ENCODE data around the gene VDR.

The VDR gene

GRCh38 chr12:47833591-47834012, 71.2 kb downstream of the VDR start:
- no peak for DNase-seq (ENCODE audit: low read depth in 3 of 3, low spot score in 1 of 3)

- peak in 1 of 3 donors; percentile 50 for DNase-seq (ENCODE audit: low read depth in 3 of 3, low spot score in 1 of 3)
These were observed 72.4 kb downstream of the VDR start for GRCh38 chr12:47832263-47832933.

- DNase-seq (ENCODE audit: low read depth in 3 of 3, low spot score in 1 of 3), result no peak
These were observed 75.2 kb downstream of the VDR start for GRCh38 chr12:47829584-47829983.

GRCh38 chr12:47828976-47829482, 75.8 kb downstream of the VDR start:
- DNase-seq (ENCODE audit: low read depth in 3 of 3, low spot score in 1 of 3), result no peak

- no peak for DNase-seq (ENCODE audit: low read depth in 3 of 3, low spot score in 1 of 3)
These were observed 76.5 kb downstream of the VDR start for GRCh38 chr12:47828008-47828975.

- DNase-seq (ENCODE audit: low read depth in 3 of 3, low spot score in 1 of 3), result no peak
These were observed 79.6 kb downstream of the VDR start for GRCh38 chr12:47825173-47825639.

GRCh38 chr12:47824635-47825034, 80.2 kb downstream of the VDR start:
- DNase-seq (ENCODE audit: low read depth in 3 of 3, low spot score in 1 of 3), result no peak

GRCh38 chr12:47824198-47824597, 80.6 kb downstream of the VDR start:
- DNase-seq (ENCODE audit: low read depth in 3 of 3, low spot score in 1 of 3), result no peak

- DNase-seq (ENCODE audit: low read depth in 3 of 3, low spot score in 1 of 3), result no peak
These were observed 81.2 kb downstream of the VDR start for GRCh38 chr12:47823422-47824086.

- DNase-seq (ENCODE audit: low read depth in 3 of 3, low spot score in 1 of 3), result no peak
These were observed 81.9 kb downstream of the VDR start for GRCh38 chr12:47822863-47823262.

GRCh38 chr12:47822401-47822800, 82.4 kb downstream of the VDR start:
- no peak for DNase-seq (ENCODE audit: low read depth in 3 of 3, low spot score in 1 of 3)

- no peak for DNase-seq (ENCODE audit: low read depth in 3 of 3, low spot score in 1 of 3)
These were observed 83.5 kb downstream of the VDR start for GRCh38 chr12:47821346-47821706.

GRCh38 chr12:47820631-47821345, 84.0 kb downstream of the VDR start:
- DNase-seq (ENCODE audit: low read depth in 3 of 3, low spot score in 1 of 3), result no peak

- DNase-seq (ENCODE audit: low read depth in 3 of 3, low spot score in 1 of 3), result peak; percentile 56 to 69 (median 66)
These were observed 84.7 kb downstream of the VDR start, which contains the start of gene HDAC7 for GRCh38 chr12:47819896-47820630. Gene HDAC7, minus strand, starts transcription at chr12:47819903. Its CDS starts 118 bp downstream, at chr12:47819785.

- DNase-seq (ENCODE audit: low read depth in 3 of 3, low spot score in 1 of 3), result peak in 1 of 3 donors; percentile 45
These were observed 85.5 kb downstream of the VDR start for GRCh38 chr12:47819138-47819895.

- no peak for DNase-seq (ENCODE audit: low read depth in 3 of 3, low spot score in 1 of 3)
These were observed 86.2 kb downstream of the VDR start for GRCh38 chr12:47818467-47819137.

GRCh38 chr12:47818007-47818376, 86.8 kb downstream of the VDR start:
- DNase-seq (ENCODE audit: low read depth in 3 of 3, low spot score in 1 of 3), result no peak

- DNase-seq (ENCODE audit: low read depth in 3 of 3, low spot score in 1 of 3), result no peak
These were observed 87.4 kb downstream of the VDR start for GRCh38 chr12:47817272-47818006.
